GM10266 (cell line): ENCODE results near the gene PALLD.
"Not testable (repeated sequence)": the region's sequence is repeated elsewhere in the genome, so short reads cannot be mapped to it uniquely, and the experiment has no call there.

Experiments used
- DNase-seq: peaks from one replicate; pipeline ENCODE4 v3.0.0; 2012; ENCODE audit errors: extremely low spot score
- TF ChIP-seq, protein P1 (sequence below): IDR thresholded peaks from 2 replicates; pipeline ENCODE4 v1.5.1; 2012; ENCODE audit warnings: mild to moderate bottlenecking, low read depth; ENCODE audit not compliant: control insufficient read depth, insufficient read depth; ENCODE audit errors: missing control alignments

PALLD gene

DNA sequence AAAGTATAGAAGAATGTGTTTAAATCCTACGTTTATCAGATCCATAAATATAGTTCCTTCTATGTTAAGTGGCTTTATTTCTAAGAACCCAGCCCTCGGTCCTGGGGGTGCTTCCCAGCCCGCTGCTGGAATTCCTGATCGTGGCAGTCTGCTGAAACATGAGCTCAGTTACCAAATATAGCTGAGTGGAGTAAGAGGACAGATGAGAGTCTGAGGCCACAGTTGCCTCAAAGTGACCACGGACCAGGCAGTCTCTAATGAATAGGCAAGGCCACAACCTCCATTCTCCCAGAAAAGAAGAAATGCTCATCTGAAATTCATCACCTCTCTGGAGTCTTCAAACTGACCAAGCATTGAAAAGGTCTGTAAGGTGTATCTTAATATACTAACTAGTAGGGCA lies at the start of gene PALLD:
PALLD (plus strand) TSS at position 219 of the 400 bp plus-strand sequence.
- no peak for DNase-seq
- TF ChIP-seq, protein P1, sequence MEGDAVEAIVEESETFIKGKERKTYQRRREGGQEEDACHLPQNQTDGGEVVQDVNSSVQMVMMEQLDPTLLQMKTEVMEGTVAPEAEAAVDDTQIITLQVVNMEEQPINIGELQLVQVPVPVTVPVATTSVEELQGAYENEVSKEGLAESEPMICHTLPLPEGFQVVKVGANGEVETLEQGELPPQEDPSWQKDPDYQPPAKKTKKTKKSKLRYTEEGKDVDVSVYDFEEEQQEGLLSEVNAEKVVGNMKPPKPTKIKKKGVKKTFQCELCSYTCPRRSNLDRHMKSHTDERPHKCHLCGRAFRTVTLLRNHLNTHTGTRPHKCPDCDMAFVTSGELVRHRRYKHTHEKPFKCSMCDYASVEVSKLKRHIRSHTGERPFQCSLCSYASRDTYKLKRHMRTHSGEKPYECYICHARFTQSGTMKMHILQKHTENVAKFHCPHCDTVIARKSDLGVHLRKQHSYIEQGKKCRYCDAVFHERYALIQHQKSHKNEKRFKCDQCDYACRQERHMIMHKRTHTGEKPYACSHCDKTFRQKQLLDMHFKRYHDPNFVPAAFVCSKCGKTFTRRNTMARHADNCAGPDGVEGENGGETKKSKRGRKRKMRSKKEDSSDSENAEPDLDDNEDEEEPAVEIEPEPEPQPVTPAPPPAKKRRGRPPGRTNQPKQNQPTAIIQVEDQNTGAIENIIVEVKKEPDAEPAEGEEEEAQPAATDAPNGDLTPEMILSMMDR: no peak

DNA sequence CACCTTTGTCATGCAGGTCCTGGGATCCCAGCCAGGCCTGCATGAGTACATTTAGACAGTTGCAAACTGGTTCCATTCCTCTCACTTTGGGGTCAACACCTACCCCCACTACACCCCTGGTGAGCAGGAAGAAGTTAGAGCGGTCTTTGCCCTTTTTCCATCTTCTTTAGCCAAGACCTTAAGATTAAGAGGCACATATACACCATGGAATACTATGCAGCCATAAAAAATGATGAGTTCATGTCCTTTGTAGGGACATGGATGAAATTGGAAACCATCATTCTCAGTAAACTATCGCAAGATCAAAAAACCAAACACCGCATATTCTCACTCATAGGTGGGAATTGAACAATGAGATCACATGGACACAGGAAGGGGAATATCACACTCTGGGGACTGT lies 47.8 kb upstream of the PALLD start:
- not testable (repeated sequence) for DNase-seq

DNA sequence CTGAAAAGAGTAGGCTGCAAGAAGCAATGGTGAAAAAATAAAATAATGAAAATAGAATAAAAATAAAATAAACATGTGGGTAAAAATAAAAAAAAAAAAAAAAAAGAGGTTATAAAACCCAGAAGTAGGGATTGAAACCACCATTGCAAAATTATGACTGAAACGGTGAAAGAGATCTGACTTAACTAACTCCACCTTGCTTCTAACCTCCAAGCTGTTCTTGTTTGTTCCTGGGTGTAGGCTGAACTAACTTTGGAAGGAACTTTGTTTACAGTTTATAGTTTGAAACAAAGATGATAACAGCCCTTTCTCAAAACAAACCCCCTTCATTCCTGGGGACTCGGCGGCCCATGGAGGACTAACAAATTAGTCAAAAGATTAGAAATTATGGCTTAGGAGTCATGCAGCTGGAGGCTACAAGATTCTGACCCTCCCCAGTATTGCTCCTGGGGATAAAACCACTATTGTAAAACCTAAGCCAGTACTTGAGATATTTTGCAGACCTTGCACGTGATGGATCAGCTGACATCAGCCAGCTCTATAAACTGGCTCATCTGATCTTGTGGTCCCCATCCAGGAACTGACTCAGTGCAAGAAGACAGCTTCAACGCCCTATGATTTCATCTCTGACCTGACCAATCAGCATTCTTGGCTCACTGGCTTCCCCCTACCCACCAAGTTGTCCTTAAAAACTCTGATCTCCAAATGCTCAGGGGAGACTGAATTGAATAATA lies 47.0 kb upstream of the PALLD start:
- DNase-seq: no peak
- TF ChIP-seq, protein P1: no peak

DNA sequence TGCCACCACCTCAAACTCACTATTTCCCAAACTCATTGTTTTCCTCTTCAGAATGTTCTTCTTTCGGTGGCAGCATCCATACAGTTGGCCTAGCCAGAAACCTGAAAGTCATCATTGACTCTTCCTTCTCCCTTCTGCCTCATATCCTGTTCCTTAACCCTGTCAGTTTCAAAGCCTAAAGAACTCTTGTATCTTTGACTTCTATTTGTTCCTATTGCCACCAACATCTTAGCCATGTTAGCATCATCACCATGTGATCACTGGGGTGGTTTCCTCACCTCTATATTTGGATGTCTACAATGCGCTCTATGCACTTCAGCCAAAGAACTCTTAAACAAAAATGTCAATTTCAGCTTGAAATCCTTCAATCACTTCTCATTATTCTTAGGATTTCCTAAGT lies 45.5 kb upstream of the PALLD start:
- TF ChIP-seq, protein P1: no peak
- DNase-seq: no peak

DNA sequence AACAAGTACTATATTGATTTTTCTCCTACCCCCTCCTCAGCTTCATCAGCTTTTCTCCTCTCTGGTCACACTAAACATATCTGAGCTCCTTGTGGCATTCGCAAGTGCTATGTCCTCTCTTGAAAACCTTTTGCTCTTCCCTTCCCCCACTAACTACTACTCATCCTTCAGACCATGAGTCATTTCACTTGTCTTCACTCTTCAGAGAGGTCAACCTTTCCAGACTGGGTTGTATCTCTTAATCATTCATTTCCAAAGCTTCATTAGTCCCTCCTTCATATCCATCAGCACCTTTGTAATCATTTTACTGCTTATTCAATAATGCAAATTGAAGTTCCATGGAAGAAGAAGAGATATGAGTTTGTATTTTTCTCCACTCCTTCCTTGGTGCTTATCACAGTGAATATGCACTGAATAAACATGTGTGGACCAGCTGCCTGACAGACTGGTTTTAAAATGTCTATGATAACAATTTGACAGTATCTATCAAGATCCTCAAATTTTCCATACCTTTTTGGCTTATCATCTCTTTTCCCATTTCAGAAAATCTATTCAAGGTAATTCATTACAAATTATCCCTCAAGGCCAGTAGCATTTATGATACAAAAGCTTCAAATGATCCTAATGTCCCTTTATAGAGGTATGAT lies 45.0 kb upstream of the PALLD start:
- no peak for DNase-seq
- TF ChIP-seq, protein P1: no peak

DNA sequence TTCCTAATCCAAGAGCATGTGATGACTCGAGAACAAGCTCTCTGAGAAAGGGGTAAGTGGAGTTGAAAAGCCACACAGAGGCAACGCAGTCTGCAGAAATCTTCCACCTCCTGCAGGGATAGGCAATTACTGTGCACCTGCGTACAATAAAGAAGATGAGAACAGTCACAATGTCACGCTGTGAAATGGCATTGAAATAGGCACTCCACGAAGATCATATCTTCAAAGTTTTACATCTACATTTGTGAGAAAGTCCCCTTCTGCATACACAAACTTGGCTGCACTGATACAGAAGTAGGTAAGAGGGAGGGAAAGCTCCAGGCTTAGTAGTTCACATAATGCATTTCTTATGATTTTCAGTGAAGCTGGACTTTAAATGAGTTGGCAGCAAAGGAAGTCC lies 43.7 kb upstream of the PALLD start:
- TF ChIP-seq, protein P1: no peak
- no peak for DNase-seq

DNA sequence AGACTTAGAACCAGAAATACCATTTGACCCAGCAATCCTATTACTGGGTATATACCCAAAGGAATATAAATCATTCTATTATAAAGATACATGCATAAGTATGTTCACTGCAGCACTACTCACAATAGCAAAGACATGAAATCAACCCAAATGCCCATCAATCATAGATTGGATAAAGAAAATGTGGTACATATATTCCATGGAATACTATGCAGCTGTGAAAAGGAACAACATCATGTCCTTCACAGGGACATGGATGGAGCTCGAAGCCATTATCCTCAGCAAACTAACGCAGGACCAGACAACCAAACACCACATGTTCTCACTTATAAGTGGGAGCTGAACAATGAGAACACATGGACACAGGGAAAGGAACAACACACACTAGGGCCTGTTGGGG lies 38.6 kb upstream of the PALLD start:
- DNase-seq: not testable (repeated sequence)

DNA sequence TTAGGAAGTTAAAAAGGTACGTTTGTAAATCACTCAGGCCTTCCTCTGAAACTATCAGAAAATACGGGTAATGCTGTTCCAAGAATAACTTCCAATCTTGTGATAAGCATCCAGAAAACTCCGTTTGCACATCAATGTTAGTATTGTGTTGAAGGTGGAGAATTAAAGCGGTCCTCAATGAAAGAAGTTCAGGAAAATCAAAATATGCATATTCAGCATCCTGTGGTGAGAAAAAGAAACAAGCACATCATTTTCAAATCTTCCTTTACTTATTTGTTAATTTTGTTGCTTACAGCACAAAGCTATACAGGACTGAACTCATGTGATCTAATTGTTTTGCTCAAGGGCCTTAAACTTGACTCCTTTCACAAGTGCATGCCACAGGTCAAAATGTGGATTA lies 35.0 kb upstream of the PALLD start:
- DNase-seq: no peak
- TF ChIP-seq, protein P1: no peak
